Left hindlimb (tissue), 1 donor: Measurements from ENCODE around the gene BMP7.
A peak's percentile ranks its signal among the peaks of the same experiment; 100 is the strongest.
"Not testable (repeated sequence)": the region's sequence is repeated elsewhere in the genome, so short reads cannot be mapped to it uniquely, and the experiment has no call there.

Experiments used
- DNase-seq: peaks from one replicate; pipeline ENCODE4 v3.0.0-alpha.2; 2018

The BMP7 gene

GRCh38 chr20:57248132-57248797 lies 18.2 kb downstream of the BMP7 start:
- no peak for DNase-seq

GRCh38 chr20:57247292-57247965 lies 19.0 kb downstream of the BMP7 start:
- no peak for DNase-seq

GRCh38 chr20:57245997-57246396 lies 20.4 kb downstream of the BMP7 start:
- no peak for DNase-seq

GRCh38 chr20:57244627-57245214 lies 21.7 kb downstream of the BMP7 start:
- no peak for DNase-seq

GRCh38 chr20:57244221-57244585 lies 22.2 kb downstream of the BMP7 start:
- DNase-seq: no peak

- no peak for DNase-seq
Measured at GRCh38 chr20:57243480-57244220, 22.8 kb downstream of the BMP7 start.

GRCh38 chr20:57242414-57242813 lies 24.0 kb downstream of the BMP7 start:
- no peak for DNase-seq

- no peak for DNase-seq
Measured at GRCh38 chr20:57241363-57241991, 25.0 kb downstream of the BMP7 start.

GRCh38 chr20:57240581-57241362 lies 25.7 kb downstream of the BMP7 start:
- DNase-seq: no peak

- DNase-seq: not testable (repeated sequence)
Measured at GRCh38 chr20:57239725-57240124, 26.7 kb downstream of the BMP7 start.

- DNase-seq: not testable (repeated sequence)
Measured at GRCh38 chr20:57239324-57239723, 27.1 kb downstream of the BMP7 start.

- no peak for DNase-seq
Measured at GRCh38 chr20:57238089-57238488, 28.4 kb downstream of the BMP7 start.

- DNase-seq: no peak
Measured at GRCh38 chr20:57237585-57237953, 28.9 kb downstream of the BMP7 start.

- peak; percentile 67 for DNase-seq
Measured at GRCh38 chr20:57236813-57237584, 29.4 kb downstream of the BMP7 start.

- no peak for DNase-seq
Measured at GRCh38 chr20:57234556-57235251, 31.7 kb downstream of the BMP7 start.

- no peak for DNase-seq
Measured at GRCh38 chr20:57231951-57232428, 34.5 kb downstream of the BMP7 start.

GRCh38 chr20:57231161-57231560 lies 35.3 kb downstream of the BMP7 start:
- DNase-seq: no peak

GRCh38 chr20:57230247-57230646 lies 36.2 kb downstream of the BMP7 start:
- DNase-seq: no peak

- DNase-seq: no peak
Measured at GRCh38 chr20:57229490-57229889, 37.0 kb downstream of the BMP7 start.

GRCh38 chr20:57225830-57226229 lies 40.6 kb downstream of the BMP7 start:
- no peak for DNase-seq
